GM12872 (cell line): ENCODE data around the gene SLC5A6.

Experiments used
- TF ChIP-seq, protein P1 (sequence below): IDR thresholded peaks from 3 replicates; pipeline ENCODE4 v1.5.1; 2011; ENCODE audit warnings: low read depth, mild to moderate bottlenecking, low read length, moderate library complexity; ENCODE audit not compliant: insufficient read depth

The SLC5A6 gene

DNA sequence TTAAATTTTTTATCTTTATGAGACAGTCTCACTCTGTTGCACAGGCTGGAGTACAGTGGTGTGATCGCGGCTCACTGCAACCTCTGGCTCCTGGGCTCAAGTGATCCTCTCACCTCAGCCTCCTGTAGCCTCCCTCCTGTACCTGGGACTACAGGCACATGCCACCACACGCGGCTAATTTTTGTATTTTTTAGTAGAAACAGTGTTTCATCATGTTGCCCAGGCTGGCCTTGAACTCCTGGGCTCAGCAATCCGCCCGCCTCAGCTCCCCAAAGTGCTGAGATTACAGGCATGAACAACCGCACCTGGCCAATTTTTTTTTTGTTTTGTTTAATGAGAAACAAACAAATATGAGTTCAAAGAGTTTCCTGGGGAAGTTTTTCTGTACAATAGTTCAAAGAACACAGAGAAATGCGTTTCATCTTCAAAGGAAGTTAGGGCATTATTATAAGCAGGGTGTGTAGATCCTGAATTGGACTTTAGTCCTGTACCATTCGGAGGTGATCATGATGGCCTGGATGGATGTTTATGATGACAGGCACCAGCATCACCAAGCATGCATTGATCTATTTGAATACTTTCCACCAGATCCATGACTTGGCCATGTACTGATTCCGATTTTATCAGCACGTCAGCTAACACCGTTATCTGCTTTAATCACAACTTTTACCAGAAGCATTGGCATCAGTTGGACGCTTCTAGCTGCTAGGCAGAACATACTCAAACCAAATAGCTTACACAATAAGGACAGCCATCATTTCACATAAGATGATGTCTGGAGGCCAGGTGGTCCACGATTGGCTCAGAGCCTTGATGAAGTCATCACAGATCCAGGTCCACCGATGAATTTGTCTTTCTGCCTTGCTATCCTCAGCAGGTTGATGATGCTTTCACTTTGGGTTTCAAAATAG is 34.4 kb downstream of the SLC5A6 start:
- TF ChIP-seq, protein P1, sequence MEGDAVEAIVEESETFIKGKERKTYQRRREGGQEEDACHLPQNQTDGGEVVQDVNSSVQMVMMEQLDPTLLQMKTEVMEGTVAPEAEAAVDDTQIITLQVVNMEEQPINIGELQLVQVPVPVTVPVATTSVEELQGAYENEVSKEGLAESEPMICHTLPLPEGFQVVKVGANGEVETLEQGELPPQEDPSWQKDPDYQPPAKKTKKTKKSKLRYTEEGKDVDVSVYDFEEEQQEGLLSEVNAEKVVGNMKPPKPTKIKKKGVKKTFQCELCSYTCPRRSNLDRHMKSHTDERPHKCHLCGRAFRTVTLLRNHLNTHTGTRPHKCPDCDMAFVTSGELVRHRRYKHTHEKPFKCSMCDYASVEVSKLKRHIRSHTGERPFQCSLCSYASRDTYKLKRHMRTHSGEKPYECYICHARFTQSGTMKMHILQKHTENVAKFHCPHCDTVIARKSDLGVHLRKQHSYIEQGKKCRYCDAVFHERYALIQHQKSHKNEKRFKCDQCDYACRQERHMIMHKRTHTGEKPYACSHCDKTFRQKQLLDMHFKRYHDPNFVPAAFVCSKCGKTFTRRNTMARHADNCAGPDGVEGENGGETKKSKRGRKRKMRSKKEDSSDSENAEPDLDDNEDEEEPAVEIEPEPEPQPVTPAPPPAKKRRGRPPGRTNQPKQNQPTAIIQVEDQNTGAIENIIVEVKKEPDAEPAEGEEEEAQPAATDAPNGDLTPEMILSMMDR: no peak

DNA sequence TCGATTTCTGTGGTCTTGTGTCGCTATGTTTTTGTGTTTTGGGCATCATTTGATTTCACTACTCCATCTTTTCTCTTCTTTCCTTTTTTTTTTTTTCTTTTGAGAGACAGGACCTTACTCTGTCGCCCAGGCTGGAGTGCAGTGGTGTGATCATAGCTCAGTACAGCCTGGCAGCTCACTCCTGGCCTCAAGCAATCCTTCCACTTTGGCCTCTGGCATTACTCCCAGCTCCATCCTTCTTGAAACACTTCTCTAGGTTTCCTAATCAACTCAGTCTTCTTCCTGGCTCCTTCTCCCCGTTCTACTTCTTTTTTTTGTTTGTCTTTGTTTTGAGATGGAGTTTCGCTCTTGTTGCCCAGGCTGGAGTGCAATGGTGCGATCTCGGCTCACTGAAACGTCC is 36.7 kb downstream of the SLC5A6 start:
- TF ChIP-seq, protein P1: no peak

DNA sequence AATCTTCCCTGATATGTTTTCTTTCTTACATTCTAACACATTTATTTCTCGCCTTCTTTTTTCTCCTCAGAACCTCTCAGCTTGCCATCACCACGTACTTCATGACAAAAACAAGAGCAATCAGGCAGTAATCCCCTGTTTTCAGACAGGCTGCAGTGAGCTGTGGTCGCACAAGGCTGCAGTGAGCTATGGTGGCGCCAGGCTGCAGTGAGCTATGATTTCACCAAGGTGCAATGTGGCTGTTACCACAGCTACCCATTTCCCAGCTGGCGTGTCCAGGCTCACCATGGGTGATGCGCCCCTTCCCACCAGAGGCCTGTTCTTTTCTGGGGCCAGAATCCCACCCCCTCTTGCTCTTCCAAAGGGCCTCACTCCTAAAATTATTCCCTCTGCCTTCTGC is 37.4 kb downstream of the SLC5A6 start:
- TF ChIP-seq, protein P1: no peak

DNA sequence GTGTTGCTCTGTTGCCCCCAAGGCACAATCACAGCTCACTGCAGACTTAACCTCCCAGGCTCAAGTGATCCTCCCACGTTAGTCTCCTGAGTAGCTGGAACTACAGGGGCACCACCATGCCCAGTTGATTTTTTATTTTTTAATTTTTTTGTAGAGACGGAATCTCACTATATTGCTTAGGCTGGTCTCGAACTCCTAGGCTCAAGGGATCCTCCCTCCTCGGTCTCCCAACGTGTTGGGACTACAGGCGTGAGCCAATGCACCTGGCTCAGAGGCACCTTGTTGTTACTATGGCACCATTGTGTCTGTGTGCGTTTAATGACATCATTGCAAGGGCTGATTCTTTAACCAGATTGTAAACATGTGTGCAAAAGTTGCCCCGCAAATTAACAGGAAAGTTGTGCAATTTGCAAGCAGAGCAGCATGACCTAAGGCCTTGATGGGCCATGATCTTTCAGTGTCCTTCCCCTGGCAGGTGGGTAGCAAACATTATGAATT is 40.7 kb downstream of the SLC5A6 start:
- TF ChIP-seq, protein P1: no peak

DNA sequence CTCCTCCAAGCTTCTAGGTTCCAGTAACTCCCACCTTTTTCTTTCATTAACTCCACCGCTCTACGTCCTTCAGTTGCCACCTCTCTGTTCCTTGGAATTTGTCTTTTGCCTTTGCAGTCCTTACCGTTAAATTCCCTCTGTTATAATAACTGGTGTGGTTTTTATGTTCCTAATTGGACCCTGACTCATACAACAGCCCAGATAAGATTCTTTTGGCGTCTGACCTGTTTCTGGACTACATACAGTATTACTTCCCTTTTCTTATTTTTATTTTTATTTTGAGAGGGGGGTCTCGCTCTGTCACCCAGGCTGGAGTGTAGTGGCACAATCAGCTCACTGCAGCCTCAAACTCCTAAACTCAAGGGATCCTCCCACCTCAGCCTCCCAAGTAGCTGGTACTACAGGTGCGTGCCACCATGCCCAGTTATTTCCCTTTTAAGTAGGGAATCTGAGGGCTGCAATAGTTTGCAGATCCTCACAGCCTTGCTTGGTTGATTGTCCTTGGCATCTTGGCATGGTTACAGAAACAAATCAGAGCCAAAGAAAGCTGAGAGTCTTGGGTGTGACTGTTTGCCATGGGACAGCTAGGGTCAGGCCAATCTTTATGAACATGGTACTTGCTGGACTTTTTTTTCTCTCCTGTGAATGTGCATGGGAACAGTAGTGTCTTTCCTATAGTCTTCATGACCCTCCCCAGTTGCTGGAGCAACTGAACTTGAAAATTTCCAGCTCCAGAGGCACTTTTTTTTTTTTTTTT is 41.3 kb downstream of the SLC5A6 start:
- TF ChIP-seq, protein P1: no peak

DNA sequence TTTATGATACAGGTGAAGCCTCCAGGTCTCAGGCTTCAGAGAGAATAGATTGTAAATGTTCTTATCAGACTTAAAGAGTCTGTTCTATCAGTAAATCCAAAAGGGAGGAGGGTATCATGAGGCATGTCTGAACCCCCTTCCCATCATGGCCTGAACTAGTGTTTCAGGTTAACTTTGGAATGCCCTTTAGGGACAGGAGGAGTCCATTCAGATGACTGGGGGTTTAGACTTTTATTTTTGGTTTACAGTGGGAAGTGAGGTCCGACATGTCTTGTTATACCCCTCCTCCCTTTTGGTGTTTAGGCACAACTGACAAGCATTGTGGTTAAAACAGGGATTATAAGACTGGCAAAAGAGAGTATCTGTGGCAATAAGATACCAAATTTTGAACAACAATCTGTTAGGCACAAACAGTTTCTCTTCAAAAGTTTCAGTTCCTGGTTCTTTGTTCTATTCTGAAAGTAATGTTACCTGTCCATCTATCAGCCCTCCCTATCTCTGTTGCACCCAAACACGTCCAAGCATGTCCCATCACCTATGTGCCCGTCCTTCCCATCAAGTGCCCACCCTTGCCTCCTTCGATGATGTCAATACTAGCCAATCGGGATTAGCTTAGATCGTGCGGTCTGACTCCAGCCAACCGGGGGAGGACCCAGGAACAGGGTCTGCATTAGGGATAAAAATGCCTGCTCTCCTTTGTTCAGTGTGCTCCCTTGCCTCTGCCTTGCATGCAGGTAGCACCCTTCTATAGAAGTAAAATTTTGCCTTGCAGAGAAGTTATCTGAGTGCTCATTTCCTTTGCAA is 46.9 kb downstream of the SLC5A6 start:
- TF ChIP-seq, protein P1: no peak
